Nephron progenitor cell (in vitro differentiated cells): Measurements from ENCODE around the gene HRH2.

Source experiments
- DNase-seq: peaks from one replicate; pipeline ENCODE4 v3.0.0; 2021
- H3K27ac Mint-ChIP-seq: 2 replicates; pipeline ENCODE4 v1.8.0; 2021; ENCODE audit warnings: mild to moderate bottlenecking, moderate library complexity, mixed read lengths
- H3K27me3 Mint-ChIP-seq: 2 replicates; pipeline ENCODE4 v1.8.0; 2021; ENCODE audit warnings: mild to moderate bottlenecking, low read depth, mixed read lengths; ENCODE audit not compliant: poor library complexity
- H3K36me3 Mint-ChIP-seq: 2 replicates; pipeline ENCODE4 v1.8.0; 2021; ENCODE audit warnings: low read depth, mixed read lengths
- H3K4me1 Mint-ChIP-seq: 2 replicates; pipeline ENCODE4 v1.8.0; 2021; ENCODE audit warnings: mixed read lengths
- H3K4me3 Mint-ChIP-seq: 2 replicates; pipeline ENCODE4 v1.8.0; 2021; ENCODE audit warnings: mild to moderate bottlenecking, moderate library complexity, mixed read lengths
- H3K9me3 Mint-ChIP-seq: 2 replicates; pipeline ENCODE4 v1.8.0; 2021; ENCODE audit warnings: mild to moderate bottlenecking, moderate library complexity, mixed read lengths
- TF ChIP-seq, protein P1 (sequence below): fragments of 200-600 bp; sonication (generic); IDR thresholded peaks from 2 replicates; pipeline ENCODE4 v1.5.0; 2021; ENCODE audit warnings: antibody characterized with exemption

Gene HRH2

DNA sequence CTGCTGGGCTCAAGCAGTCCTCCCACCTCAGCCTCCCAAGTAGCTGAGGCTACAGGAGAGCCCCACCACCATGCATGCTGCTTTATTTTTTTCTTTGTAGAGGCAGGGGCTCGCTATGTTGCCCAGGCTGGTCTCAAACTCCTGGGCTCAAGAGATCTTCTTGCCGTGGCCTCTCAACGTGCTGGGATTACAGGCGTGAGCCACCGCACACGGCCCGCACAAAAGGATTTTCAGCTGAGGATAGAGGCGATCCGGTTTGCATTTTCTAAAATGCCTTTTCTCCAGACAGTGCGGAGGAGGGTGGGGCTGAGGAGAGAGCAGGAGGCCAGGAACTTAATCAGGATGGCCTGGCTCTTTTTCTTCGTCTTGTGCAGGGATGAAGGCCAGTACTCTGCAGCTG is 6.9 kb downstream of the HRH2 start:
- H3K4me1 Mint-ChIP-seq, result peaks cover 10% of the 10 kb centered on the region
- H3K27me3 Mint-ChIP-seq, result peaks cover 28% of the 10 kb centered on the region
- H3K9me3 Mint-ChIP-seq, result no peaks in the 10 kb centered on the region
- H3K27ac Mint-ChIP-seq, result no peak overlapping the region
- TF ChIP-seq, protein P1, sequence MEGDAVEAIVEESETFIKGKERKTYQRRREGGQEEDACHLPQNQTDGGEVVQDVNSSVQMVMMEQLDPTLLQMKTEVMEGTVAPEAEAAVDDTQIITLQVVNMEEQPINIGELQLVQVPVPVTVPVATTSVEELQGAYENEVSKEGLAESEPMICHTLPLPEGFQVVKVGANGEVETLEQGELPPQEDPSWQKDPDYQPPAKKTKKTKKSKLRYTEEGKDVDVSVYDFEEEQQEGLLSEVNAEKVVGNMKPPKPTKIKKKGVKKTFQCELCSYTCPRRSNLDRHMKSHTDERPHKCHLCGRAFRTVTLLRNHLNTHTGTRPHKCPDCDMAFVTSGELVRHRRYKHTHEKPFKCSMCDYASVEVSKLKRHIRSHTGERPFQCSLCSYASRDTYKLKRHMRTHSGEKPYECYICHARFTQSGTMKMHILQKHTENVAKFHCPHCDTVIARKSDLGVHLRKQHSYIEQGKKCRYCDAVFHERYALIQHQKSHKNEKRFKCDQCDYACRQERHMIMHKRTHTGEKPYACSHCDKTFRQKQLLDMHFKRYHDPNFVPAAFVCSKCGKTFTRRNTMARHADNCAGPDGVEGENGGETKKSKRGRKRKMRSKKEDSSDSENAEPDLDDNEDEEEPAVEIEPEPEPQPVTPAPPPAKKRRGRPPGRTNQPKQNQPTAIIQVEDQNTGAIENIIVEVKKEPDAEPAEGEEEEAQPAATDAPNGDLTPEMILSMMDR, result no peak
- DNase-seq, result no peak
- no peaks in the 10 kb centered on the region for H3K36me3 Mint-ChIP-seq
- H3K4me3 Mint-ChIP-seq, result no peak overlapping the region

DNA sequence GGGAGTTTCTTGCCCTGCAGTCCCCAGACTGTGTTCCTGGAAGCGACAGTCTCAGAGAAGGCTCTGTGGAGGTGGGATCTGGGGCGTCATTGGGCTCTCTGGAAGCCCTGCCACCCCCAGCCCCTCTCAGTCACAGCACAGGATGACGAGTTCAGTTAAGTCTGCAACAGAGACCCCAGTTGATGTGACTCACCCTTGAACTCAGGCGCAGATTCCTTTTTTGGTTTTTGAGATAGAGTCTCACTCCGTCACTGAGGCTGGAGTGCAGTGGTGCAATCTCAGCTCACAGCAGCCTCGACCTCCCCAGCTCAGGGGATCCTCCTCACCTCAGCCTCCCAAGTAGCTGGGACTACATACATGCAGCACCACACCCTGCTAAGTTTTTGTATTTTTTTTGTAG is 8.3 kb downstream of the HRH2 start:
- Mint-ChIP-seq H3K9me3 (no peaks in the 10 kb centered on the region), H3K4me3 (no peak overlapping the region), H3K4me1 (peaks cover 10% of the 10 kb centered on the region)

DNA sequence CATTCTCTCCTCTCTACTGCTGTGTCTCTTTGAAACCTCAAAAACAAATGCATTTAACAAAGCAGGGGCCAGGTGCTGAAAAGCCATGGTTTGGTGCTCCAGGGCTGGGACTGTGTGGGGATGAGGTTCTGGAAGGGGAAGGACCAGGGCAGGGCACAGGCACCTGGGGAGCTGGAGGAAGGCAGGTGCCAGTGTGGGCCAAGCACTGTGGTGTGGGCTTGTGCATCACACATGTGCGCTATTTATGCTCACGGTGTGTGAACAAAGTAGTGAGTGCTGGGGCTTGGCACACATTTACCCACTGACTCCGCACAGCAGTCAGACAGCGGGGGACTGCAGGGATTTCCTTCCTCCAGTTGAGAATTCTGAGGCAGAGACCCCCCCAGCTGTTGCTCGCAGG is 10.1 kb downstream of the HRH2 start:
- Mint-ChIP-seq H3K36me3 (no peaks in the 10 kb centered on the region), H3K4me1 (peaks cover 16% of the 10 kb centered on the region), H3K4me3 (no peak overlapping the region), H3K27me3 (peaks cover 17% of the 10 kb centered on the region), H3K9me3 (no peaks in the 10 kb centered on the region), H3K27ac (no peak overlapping the region)
- no peak for DNase-seq
- TF ChIP-seq, protein P1, result no peak

More for the DNA sequence above, 8.3 kb downstream of the HRH2 start:
- no peak for DNase-seq
- Mint-ChIP-seq H3K27ac (no peak overlapping the region), H3K27me3 (peaks cover 19% of the 10 kb centered on the region), H3K36me3 (no peaks in the 10 kb centered on the region)
- TF ChIP-seq, protein P1, result no peak

DNA sequence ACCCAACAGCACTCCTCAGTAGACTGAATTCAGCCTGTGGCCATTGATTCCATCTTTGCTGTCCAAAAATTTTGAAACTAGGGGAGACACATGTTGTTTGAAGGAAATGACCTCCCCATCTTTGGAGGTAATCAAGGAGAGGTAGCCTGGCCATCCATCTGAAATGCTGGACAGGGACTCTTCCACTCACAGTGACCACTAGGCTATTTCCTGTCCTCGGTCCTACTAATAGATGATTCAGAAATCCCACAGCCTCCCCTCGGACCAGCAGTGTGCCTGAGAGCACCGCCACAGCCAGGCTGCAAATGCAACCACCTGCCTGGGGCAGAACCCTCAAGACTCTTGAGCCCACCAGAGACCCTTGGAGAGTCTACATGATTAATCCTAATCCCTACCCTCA is 12.5 kb downstream of the HRH2 start:
- H3K9me3 Mint-ChIP-seq, result no peaks in the 10 kb centered on the region

DNA sequence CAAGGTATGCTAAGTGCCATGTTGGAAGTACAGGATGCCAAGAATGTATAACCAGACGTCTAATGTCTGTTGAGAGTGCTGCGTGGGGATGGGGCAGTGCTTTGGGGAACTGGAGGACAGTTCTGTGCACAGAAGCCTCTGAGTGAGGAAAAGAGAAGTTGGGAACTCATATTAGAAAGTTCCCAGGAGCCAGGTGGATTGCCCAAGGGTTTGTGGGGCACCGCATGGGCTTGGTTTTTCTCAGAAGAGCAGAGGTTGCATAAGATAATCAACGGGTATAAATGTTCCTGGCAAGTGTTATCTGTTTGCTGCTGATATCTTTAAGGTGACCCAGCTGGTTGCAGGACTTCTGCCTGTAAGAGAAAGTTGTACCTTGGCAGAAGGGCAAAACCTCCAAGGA is 13.1 kb downstream of the HRH2 start:
- peaks cover 14% of the 10 kb centered on the region for H3K27me3 Mint-ChIP-seq
- no peaks in the 10 kb centered on the region for H3K9me3 Mint-ChIP-seq
- DNase-seq, result no peak
- no peak overlapping the region for H3K27ac Mint-ChIP-seq
- H3K4me3 Mint-ChIP-seq, result no peak overlapping the region
- H3K4me1 Mint-ChIP-seq, result peaks cover 10% of the 10 kb centered on the region
- H3K36me3 Mint-ChIP-seq, result no peaks in the 10 kb centered on the region
- TF ChIP-seq, protein P1, result no peak

More for the DNA sequence above, 12.5 kb downstream of the HRH2 start:
- TF ChIP-seq, protein P1, result no peak
- no peak for DNase-seq
- H3K4me1 Mint-ChIP-seq, result peaks cover 10% of the 10 kb centered on the region
- H3K4me3 Mint-ChIP-seq, result no peak overlapping the region
- peaks cover 14% of the 10 kb centered on the region for H3K27me3 Mint-ChIP-seq
- H3K27ac Mint-ChIP-seq, result no peak overlapping the region
- no peaks in the 10 kb centered on the region for H3K36me3 Mint-ChIP-seq

DNA sequence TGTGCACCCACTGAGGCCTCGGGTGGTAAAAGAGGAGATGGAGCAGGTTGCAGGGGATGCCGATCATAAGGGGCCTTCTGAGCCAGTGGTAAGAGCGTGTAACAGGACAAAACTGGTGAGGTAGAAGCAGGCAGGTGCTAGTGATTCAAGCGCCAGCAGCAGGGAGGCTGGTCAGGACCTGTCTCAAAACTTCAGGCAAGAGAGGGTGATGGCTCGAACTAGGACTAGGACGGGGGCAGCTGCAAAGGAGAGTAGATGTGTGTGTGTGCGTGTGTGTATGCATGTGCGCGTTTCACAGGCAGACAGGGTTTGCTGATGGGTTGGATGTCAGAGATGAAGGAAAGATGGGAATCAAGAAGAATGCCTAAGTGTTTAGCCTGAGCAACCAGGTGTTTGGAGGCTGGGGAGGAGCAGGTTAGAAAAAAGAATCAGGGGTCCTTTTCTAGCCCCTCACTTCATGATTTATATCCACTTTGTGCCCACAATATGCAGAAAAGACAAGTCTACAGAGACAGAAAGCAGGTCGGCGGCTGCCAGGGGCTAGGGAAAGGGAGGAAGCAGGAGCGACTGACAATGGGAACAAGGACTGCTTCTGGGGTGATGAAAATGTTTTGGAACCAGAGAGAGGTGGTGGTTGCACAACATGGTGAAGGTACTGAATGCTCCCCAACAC is 15.2 kb downstream of the HRH2 start:
- Mint-ChIP-seq H3K4me1 (peaks cover 10% of the 10 kb centered on the region), H3K4me3 (no peak overlapping the region), H3K36me3 (no peaks in the 10 kb centered on the region), H3K9me3 (no peaks in the 10 kb centered on the region), H3K27ac (peak overlapping the region; percentile 2), H3K27me3 (peaks cover 22% of the 10 kb centered on the region)
- DNase-seq, result no peak
- TF ChIP-seq, protein P1, result no peak
